ENCODE data around the gene N4BP2L2.

Gene N4BP2L2

DNA sequence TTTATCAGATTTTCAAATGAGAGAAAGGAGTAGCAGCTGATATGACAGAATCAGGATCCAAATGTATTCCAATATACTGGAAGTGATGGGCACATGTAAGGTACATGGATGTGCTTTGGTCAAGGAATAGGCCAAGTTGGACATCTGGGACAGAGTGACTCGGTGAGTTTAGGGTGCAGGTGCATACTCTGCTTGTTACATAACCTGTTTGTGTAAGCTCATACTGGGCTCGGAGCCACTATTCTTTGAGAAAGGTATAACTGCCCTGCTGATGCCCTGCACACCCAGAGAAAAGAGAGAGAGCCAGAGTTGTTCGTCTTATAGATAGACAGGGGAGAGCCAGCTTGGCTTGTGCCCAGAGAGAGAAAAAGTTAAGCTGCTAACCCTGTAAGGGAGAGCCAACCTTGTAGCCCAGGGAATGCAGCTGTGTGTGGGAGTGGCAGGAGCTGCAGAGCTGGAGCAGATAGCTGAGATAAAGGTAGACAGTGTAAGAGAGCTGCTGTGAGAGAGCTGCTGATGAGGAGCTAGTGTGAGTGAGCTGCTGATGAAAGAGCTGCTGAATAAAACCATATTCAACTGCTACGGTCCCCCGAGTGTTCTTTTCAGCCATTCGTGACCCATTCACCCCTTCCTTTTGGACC, 70.0 kb downstream of the N4BP2L2 start:
- DNase-seq (ENCODE audit: low read depth) = no peak

- DNase-seq (ENCODE audit: low read depth) = no peak
Observed at GRCh38 chr13:32456591-32456990, 82.0 kb downstream of the N4BP2L2 start.

- DNase-seq (ENCODE audit: low read depth) = no peak
Observed at GRCh38 chr13:32455594-32455903, 83.0 kb downstream of the N4BP2L2 start.

- no peak for DNase-seq (ENCODE audit: low read depth)
Observed at GRCh38 chr13:32454886-32455593, 83.6 kb downstream of the N4BP2L2 start.

DNA sequence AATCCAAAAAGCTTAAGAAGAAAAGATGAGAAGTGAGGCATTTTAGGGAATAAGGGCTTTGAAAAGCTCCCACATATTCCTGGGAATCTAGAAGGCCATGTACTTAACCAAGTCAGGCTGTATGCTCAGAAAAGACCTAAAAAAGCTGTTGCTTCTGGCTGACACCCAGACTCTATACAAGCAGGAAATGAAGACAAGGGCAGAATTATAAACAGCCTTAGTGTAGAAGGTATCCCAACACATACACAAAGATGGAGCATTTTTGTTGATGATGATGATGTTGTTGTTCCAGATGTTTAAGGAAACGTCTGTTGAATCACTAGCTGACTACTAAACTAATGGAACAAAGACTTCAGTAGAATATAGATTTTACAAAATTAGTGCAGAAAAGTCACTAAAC, 84.6 kb downstream of the N4BP2L2 start:
- DNase-seq (ENCODE audit: low read depth) = peak; percentile 50

DNA sequence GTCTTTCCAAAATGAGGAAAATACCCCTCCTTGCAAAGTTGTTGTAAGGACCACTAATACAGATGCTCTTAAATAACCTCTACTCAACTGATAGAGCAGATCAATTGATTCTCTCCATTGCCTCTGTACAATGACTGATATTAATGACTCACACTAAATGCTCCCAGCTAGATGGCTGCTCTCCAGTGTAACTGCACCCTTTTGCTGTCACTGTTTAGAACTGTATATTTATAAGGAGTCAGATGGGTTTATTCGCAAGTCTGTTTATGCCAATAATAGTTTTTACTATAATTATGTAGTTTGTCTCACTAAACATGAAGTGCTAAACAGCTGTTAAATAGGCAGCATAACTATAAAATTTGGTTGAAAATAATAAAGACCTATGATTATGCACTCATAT, 89.6 kb downstream of the N4BP2L2 start:
- no peak for DNase-seq (ENCODE audit: low read depth)

- DNase-seq (ENCODE audit: low read depth) = no peak
Observed at GRCh38 chr13:32447894-32448623, 90.5 kb downstream of the N4BP2L2 start.

DNA sequence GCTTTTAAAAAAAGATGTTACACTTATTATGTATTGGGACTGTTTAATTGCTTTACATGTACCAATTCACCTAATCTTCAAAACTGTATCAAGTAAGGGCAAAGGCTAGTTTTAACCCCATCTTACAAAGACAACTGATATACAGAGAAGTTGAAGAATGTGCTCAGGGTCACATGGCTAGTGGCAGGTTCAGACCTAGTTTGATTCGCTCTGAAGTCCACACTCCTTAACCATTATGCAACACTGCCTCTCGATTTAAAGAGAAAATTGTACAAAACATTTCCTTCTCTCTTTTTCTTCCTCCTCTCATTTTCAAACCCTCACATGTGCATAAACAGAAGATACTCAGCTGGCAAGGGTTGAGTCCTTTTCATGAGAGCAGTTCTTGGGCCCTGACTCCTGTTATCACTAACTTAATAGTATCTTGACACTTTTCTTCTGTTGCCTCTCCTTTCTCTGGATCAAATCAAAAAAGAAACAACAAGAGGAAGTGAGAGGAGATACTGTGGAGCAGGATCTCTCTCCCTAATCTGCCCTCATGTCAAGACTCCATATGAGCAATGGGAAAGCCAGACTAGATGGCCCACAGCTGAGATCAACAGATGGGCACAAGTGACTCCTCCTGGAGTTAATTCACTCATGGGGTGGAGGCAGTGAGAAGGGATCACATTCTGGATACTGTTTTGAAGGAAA, 91.7 kb downstream of the N4BP2L2 start:
- DNase-seq (ENCODE audit: low read depth) = no peak

DNA sequence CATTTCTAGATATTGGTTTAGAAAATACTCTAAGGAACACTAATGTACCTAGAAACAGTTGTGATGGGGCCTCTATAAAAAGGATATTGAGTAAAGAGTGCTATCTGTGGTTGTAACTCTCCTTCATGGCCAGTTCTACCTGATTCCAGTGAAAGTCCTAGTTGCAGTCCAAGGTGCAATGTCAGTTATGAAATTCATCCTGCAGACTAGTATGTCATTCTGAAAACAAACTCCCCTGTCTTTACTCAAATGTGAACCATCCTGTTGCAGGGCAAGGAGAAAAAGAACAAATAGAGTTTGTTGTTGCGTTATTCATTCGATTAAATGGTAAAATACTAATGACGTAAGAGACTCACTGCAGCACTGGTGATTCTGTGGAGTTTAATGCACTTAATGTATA, 92.4 kb downstream of the N4BP2L2 start:
- DNase-seq (ENCODE audit: low read depth) = no peak

DNA sequence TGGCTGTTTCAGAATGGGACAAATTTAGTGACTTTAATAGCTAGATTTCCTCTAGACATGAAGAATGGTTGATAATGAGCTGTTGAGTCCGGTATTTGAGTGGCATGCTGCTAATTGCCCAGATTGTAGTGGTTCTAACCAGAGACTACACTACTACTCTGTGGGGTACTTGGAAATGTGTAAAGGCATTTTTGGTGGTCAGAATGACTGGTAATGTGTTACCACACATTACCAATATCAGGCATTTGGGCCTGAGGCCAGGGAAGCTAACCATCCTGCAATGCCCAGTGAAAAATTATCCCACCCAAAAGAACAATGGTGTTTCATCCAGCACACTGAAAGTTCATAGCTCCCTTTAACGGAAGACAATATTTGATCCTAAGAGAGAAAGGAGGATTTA, 93.1 kb downstream of the N4BP2L2 start:
- no peak for DNase-seq (ENCODE audit: low read depth)

- DNase-seq (ENCODE audit: low read depth) = peak; percentile 31
Observed at GRCh38 chr13:32443111-32443510, 95.5 kb downstream of the N4BP2L2 start.

GRCh38 chr13:32438871-32439270, 99.7 kb downstream of the N4BP2L2 start:
- no peak for DNase-seq (ENCODE audit: low read depth)

DNA sequence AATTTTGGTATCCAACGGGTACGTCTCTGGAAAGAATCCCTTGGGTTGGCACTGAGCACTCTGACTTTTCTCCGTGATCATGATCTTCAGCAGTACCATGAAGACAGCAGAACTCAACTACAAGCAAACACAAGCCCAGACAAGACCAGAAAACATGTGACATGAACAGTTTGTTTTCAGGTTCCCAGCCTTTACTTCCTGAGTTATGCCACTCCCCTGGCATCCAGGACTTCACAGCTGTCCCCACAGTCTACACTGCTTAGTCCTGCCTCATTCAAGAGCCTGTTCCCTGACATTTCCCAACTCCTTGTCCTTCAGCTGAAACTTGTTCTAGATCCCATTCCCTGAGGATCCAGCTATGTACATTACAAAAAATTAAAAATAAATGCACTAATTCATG, 105.7 kb downstream of the N4BP2L2 start:
- no peak for DNase-seq (ENCODE audit: low read depth)

DNA sequence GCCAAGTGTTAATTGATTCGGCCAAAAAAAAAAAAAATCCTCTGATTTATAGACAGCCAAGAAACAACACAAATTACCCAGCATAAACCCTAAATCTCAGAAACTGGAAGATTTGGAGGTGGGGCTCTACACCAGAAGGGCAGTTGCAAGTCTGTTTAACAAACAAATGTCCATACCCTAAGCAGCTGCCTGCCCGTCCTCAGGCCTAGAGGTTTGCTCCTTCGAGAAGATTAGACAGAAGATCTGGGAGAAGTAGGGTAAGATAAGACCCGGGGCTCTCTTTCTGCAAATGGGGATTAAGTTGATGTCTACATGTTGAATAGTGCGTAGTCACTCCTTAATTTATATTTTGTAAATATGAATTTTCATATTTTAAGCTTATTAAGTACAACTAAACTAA, 107.2 kb downstream of the N4BP2L2 start:
- no peak for DNase-seq (ENCODE audit: low read depth)

- no peak for DNase-seq (ENCODE audit: low read depth)
Observed at GRCh38 chr13:32430018-32430747, 108.4 kb downstream of the N4BP2L2 start.

DNA sequence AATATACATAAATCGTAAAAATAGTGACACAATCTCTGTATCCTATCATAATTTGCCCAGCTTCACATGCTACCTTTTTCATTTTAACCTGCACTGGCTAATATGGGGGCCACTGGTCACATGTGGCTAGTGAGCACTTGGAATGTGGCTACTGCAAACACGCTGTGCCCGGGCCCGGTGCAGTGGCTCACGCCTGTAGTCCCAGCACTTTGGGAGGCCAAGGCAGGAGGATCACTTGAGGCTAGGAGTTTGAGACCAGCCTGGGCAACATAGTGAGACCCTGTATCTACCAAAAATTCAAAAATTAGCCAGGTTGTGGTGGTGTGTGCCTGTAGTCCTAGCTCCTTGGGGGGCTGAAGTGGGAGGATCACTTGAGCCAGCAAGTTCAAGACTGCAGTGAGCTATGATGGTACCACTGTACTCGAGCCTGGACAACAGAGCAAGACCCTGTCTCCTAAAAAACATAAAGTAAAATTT, 109.1 kb downstream of the N4BP2L2 start:
- DNase-seq (ENCODE audit: low read depth) = no peak

DNA sequence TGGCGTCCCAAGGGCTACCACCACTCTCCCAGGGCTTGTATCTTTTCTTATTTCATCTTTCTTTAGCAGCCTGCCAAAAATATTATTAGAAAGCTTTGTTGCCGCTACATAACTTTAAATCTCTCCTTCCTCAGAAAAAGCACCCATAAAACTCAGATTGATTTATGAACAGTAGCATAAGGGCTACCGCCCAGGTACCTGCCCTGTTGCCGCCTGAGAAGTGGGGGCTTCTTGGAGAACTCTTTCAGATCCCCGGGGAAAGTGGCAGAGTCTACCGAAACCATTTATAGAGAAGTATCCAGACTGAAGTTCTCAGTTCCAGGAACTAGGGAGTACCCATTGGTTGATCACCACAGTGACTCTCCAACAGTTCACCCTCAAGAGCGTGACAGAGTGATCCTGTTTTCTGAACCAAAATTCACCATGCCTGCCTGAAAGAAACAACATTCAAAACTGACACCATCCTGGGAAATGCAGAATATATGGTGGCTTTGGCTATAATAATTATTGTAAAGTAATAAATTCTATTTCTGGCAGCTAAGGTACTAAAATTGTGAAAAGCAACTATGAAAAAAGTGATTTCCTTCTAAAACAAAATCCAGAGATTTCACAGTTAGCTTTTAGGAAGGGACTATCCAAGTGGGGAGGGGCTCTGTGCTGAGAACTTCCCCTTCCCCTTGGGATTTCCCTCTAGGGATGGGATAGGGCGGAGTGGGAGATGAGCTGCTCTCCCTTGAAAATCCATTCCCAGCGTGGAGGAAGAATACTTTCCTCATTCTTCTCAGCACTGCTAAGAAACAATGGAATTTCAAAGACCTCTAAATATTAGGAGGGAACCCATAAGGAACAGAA, 109.8 kb downstream of the N4BP2L2 start:
- no peak for DNase-seq (ENCODE audit: low read depth)

DNA sequence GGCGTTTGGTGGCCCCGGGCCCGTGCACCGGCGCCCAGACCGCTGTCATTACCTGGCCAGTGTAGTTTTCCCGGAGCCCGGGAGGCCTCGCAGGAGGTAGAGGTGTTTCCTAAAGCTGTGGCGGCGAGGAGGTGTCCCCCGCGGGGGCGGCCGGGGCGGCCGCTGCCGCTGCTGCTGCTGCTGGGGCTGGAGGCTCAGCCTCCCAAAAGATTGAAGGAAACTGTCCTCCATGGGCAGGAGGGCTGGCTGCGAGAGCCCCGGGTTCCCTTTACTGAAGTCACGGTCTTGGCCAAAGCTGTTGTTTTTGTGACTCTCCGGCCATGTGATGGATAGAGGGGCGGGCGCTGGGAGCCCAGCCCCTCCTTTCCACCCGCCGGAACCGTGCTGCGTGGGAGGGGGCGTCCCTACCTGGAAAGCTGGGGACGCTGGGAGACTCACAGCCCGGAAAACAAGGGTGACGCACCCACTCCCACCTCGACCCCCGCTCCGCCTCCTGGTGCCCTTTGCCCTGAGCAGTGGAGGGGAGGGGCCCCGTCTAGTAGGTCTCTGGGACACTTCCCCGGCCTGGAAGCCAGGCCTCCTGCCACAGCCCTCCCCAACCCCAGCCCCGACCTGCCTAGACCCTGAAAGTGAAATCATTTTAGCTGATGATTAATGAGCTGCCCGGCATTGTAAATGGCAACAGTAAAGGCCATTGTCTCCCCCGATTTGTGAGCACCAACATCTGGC, 110.6 kb downstream of the N4BP2L2 start, which contains the start of gene N4BP2L1:
Gene N4BP2L1 (minus strand): TSS at position 279 of the 729 bp plus-strand sequence. CDS start 48 bp downstream, at position 231.
- peak; percentile 26 for DNase-seq (ENCODE audit: low read depth)

DNA sequence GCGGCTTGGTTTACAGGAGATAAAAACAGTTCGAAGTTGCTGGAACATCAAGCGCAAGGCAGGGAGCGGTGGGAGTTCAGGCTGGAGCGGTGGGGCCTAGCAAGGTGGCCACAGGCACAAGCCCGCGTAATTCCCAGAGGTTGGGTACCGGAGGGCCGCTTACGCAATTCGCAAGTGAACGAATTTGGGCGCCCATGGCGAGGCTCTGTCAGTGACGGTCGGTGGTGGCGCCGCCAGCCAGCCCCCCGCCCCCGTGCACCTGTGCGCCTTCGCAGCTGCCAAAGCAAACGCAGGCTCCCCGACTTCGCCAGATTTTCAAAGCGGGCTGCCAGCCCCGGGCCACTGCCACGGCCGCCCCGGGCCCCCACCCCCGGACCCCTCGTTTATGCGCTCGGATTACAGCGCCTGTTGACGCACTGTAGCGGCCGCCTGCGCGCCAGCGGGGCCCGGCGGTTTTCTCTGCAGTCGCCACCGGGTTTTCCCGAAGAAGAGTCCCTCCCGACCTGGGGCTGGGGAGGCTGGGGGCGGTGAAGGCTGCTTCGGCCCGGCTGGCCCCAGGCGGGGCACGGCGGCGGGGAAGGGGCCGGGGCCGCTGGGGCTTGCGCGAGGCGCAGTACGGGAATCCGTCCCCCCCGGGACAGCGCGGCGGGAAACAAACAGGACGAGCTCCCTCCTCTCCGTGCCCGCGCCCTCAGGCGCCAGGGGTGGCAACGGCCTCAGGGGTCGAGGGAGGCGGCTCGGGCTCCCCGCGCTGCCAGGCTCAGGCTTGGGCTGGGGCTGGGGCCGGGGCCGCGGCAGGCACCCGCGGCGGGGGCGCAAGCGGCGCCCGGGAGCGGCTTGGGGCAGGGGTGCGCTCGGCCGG, 111.4 kb downstream of the N4BP2L2 start:
- peak; percentile 31 for DNase-seq (ENCODE audit: low read depth)

Measured in iris pigment epithelial cell (primary cell).